Vagina (tissue), 2 donors: Measurements from ENCODE around the gene SNX33. TPM values are rescaled to one million over a fixed set of nuclear protein-coding genes. Genes with fewer than 3 reads are reported as not detected.

Source experiments
- DNase-seq, 2 donors: peaks; one replicate each; pipeline ENCODE4 v3.0.0-alpha.2; 2017; ENCODE audit errors: extremely low spot score in 2 of 2
- H3K27ac ChIP-seq: fragments of 200-600 bp; sonication (generic); one replicate; pipeline ENCODE4 v1.5.1; 2019
- H3K27me3 ChIP-seq: fragments of 200-600 bp; sonication (generic); one replicate; pipeline ENCODE4 v1.5.1; 2019
- H3K36me3 ChIP-seq, 2 donors: fragments of 200-600 bp; sonication (generic); one replicate each; pipeline ENCODE4 v1.5.1; 2017 to 2019
- H3K4me1 ChIP-seq: fragments of 200-600 bp; sonication (generic); one replicate; pipeline ENCODE4 v1.5.1; 2019
- H3K4me3 ChIP-seq, 2 donors: fragments of 200-600 bp; sonication (generic); 1 replicate in 1 of 2; 2 replicates in 1 of 2; pipeline ENCODE4 v1.5.1; 2016 to 2019
- H3K9me3 ChIP-seq: fragments of 200-600 bp; sonication (generic); one replicate; pipeline ENCODE4 v1.5.1; 2019
- CTCF ChIP-seq, 3 experiments: fragments of 450-650 bp in 2 of 3; fragments of 200-600 bp in 1 of 3; sonication (generic) in 1 of 3; IDR thresholded peaks; one replicate each; pipeline ENCODE4 v1.5.1; 2017 to 2019; ENCODE audit warnings: antibody characterized with exemption in 3 of 3, mild to moderate bottlenecking in 2 of 3, moderate library complexity in 2 of 3
- POLR2A ChIP-seq, 2 donors: fragments of 450-650 bp; IDR thresholded peaks; one replicate each; pipeline ENCODE4 v1.6.1; 2017; ENCODE audit warnings: antibody characterized with exemption in 2 of 2, mild to moderate bottlenecking in 2 of 2, moderate library complexity in 2 of 2
- POLR2AphosphoS5 ChIP-seq, 2 donors: sonication (generic); formaldehyde crosslinking; IDR thresholded peaks; one replicate each; pipeline ENCODE4 v1.9.0; 2017; ENCODE audit warnings: antibody characterized with exemption in 2 of 2, mild to moderate bottlenecking in 2 of 2, low read depth in 1 of 2; ENCODE audit not compliant: insufficient read depth in 1 of 2
- intact Hi-C: fragments of 100-400 bp; cut with DNase I; formaldehyde crosslinking; loops from one replicate; pipeline ENCODE4 v1.15.1; 2023
- total RNA-seq: library from RNA; depleted of rRNA; stranded (reverse); fragments of >200 nt; gene quantifications from one replicate; pipeline ENCODE4 v1.2.3, GENCODE V29; 2016

The SNX33 gene
- total RNA-seq, 1 donor from 2014 or later: 23.6 TPM

GRCh38 chr15:75656331-75656730 lies 8.6 kb downstream of the SNX33 start:
- peaks cover 0 to 7% of the 10 kb centered on the region in 2 donors for H3K36me3 ChIP-seq
- DNase-seq: no peak
- TF ChIP-seq CTCF (IDR thresholded peaks at IDR 0.05): no peak
- TF ChIP-seq POLR2A (IDR thresholded peaks at IDR 0.05): no peak
- TF ChIP-seq POLR2AphosphoS5 (IDR thresholded peaks at IDR 0.05; ENCODE audit: insufficient read depth in 1 of 2, low read depth in 1 of 2): no peak
- peaks cover 90% of the 10 kb centered on the region for H3K4me1 ChIP-seq
- no peak overlapping the region for H3K4me3 ChIP-seq
- no peaks in the 10 kb centered on the region for H3K9me3 ChIP-seq
- intact Hi-C loops: loop anchor here (10.0 kb wide), 1 partner anchor 202 kb away; the partner anchor contains the start of gene SIN3A
- H3K27ac ChIP-seq: no peak overlapping the region
- H3K27me3 ChIP-seq: no peaks in the 10 kb centered on the region

GRCh38 chr15:75656813-75657212 lies 9.1 kb downstream of the SNX33 start:
- Histone ChIP-seq H3K4me1 (peaks cover 90% of the 10 kb centered on the region), H3K9me3 (no peaks in the 10 kb centered on the region), H3K27ac (no peak overlapping the region), H3K27me3 (no peaks in the 10 kb centered on the region), H3K36me3 (peaks cover 0 to 7% of the 10 kb centered on the region in 2 donors), H3K4me3 (no peak overlapping the region)
- TF ChIP-seq CTCF (IDR thresholded peaks at IDR 0.05): no peak
- no peak for TF ChIP-seq POLR2AphosphoS5 (IDR thresholded peaks at IDR 0.05; ENCODE audit: insufficient read depth in 1 of 2, low read depth in 1 of 2)
- TF ChIP-seq POLR2A (IDR thresholded peaks at IDR 0.05): no peak
- no peak for DNase-seq
- intact Hi-C loops: loop anchor here (10.0 kb wide), 1 partner anchor 202 kb away; the partner anchor contains the start of gene SIN3A

- H3K27me3 ChIP-seq: no peaks in the 10 kb centered on the region
- DNase-seq: no peak
- no peaks in the 10 kb centered on the region for H3K9me3 ChIP-seq
- H3K4me3 ChIP-seq: no peak overlapping the region
- H3K4me1 ChIP-seq: peaks cover 87% of the 10 kb centered on the region
- peaks cover 0 to 13% of the 10 kb centered on the region in 2 donors for H3K36me3 ChIP-seq
- TF ChIP-seq POLR2A (IDR thresholded peaks at IDR 0.05) (no peak), CTCF (IDR thresholded peaks at IDR 0.05) (no peak), POLR2AphosphoS5 (IDR thresholded peaks at IDR 0.05; ENCODE audit: insufficient read depth in 1 of 2, low read depth in 1 of 2) (no peak)
- H3K27ac ChIP-seq: peak overlapping the region; percentile 91
- intact Hi-C loops: loop anchor here (10.0 kb wide), 1 partner anchor 204 kb away; the partner anchor contains the start of gene SIN3A
Measured at GRCh38 chr15:75659141-75659771, 11.5 kb downstream of the SNX33 start.

- Histone ChIP-seq H3K9me3 (no peaks in the 10 kb centered on the region), H3K27ac (peak overlapping the region; percentile 91), H3K36me3 (peaks cover 0 to 13% of the 10 kb centered on the region in 2 donors), H3K4me3 (no peak overlapping the region), H3K4me1 (peaks cover 87% of the 10 kb centered on the region), H3K27me3 (no peaks in the 10 kb centered on the region)
- no peak for DNase-seq
- intact Hi-C loops: loop anchor here (10.0 kb wide), 1 partner anchor 205 kb away; the partner anchor contains the start of gene SIN3A
- TF ChIP-seq POLR2AphosphoS5 (IDR thresholded peaks at IDR 0.05; ENCODE audit: insufficient read depth in 1 of 2, low read depth in 1 of 2): no peak
- TF ChIP-seq CTCF (IDR thresholded peaks at IDR 0.05): no peak
- TF ChIP-seq POLR2A (IDR thresholded peaks at IDR 0.05): no peak
Measured at GRCh38 chr15:75659928-75660645, 12.4 kb downstream of the SNX33 start.
